ENCODE results near the gene EML6.
"Not testable (repeated sequence)": the region's sequence is repeated elsewhere in the genome, so short reads cannot be mapped to it uniquely, and the experiment has no call there.

EML6 gene

GRCh38 chr2:54805255-54805654, 81.8 kb downstream of the EML6 start:
- no peak for DNase-seq (ENCODE audit: low read depth)

- no peak for DNase-seq (ENCODE audit: low read depth)
Measured at GRCh38 chr2:54806975-54807374, 83.5 kb downstream of the EML6 start.

- no peak for DNase-seq (ENCODE audit: low read depth)
Measured at GRCh38 chr2:54808661-54809060, 85.2 kb downstream of the EML6 start.

GRCh38 chr2:54809819-54810218, 86.4 kb downstream of the EML6 start:
- DNase-seq (ENCODE audit: low read depth): no peak

- DNase-seq (ENCODE audit: low read depth): no peak
Measured at GRCh38 chr2:54810246-54810645, 86.8 kb downstream of the EML6 start.

- no peak for DNase-seq (ENCODE audit: low read depth)
Measured at GRCh38 chr2:54813584-54813983, 90.1 kb downstream of the EML6 start.

- DNase-seq (ENCODE audit: low read depth): no peak
Measured at GRCh38 chr2:54814389-54815147, 91.1 kb downstream of the EML6 start.

- DNase-seq (ENCODE audit: low read depth): no peak
Measured at GRCh38 chr2:54815148-54815539, 91.7 kb downstream of the EML6 start.

- DNase-seq (ENCODE audit: low read depth): no peak
Measured at GRCh38 chr2:54818226-54818625, 94.8 kb downstream of the EML6 start.

- DNase-seq (ENCODE audit: low read depth): no peak
Measured at GRCh38 chr2:54820558-54820957, 97.1 kb downstream of the EML6 start.

- no peak for DNase-seq (ENCODE audit: low read depth)
Measured at GRCh38 chr2:54824567-54824966, 101.1 kb downstream of the EML6 start.

GRCh38 chr2:54830546-54830945, 107.1 kb downstream of the EML6 start:
- DNase-seq (ENCODE audit: low read depth): no peak

- no peak for DNase-seq (ENCODE audit: low read depth)
Measured at GRCh38 chr2:54831480-54831879, 108.0 kb downstream of the EML6 start.

- no peak for DNase-seq (ENCODE audit: low read depth)
Measured at GRCh38 chr2:54834721-54835120, 111.3 kb downstream of the EML6 start.

GRCh38 chr2:54836477-54836876, 113.0 kb downstream of the EML6 start:
- no peak for DNase-seq (ENCODE audit: low read depth)

- DNase-seq (ENCODE audit: low read depth): peak; percentile 58
Measured at GRCh38 chr2:54838585-54839035, 115.1 kb downstream of the EML6 start.

- no peak for DNase-seq (ENCODE audit: low read depth)
Measured at GRCh38 chr2:54839461-54840255, 116.2 kb downstream of the EML6 start.

- DNase-seq (ENCODE audit: low read depth): no peak
Measured at GRCh38 chr2:54840559-54841468, 117.4 kb downstream of the EML6 start.

GRCh38 chr2:54841500-54841899, 118.0 kb downstream of the EML6 start:
- DNase-seq (ENCODE audit: low read depth): not testable (repeated sequence)

GRCh38 chr2:54845094-54845493, 121.6 kb downstream of the EML6 start:
- DNase-seq (ENCODE audit: low read depth): no peak

- no peak for DNase-seq (ENCODE audit: low read depth)
Measured at GRCh38 chr2:54845514-54845913, 122.1 kb downstream of the EML6 start.

Measured in activated T-cell treated with anti-CD3 and anti-CD28 coated beads for 1 hour (primary cell).